H1 (cell line): ENCODE data around the gene ITGB7. TPM values are rescaled to one million over a fixed set of nuclear protein-coding genes. Genes with fewer than 3 reads are reported as not detected.

Experiments used
- HDAC6 ChIP-seq: IDR thresholded peaks from one replicate; pipeline ENCODE4 v1.7.1; 2012; ENCODE audit warnings: low read depth, mild to moderate bottlenecking, inconsistent platforms, low read length, moderate library complexity
- RFX5 ChIP-seq: IDR thresholded peaks from 2 replicates; pipeline ENCODE4 v1.6.1; 2011; ENCODE audit warnings: low read depth, low read length, improper control_type of control experiment, borderline replicate concordance
- polyA plus RNA-seq, 7 experiments: library from polyadenylated mRNA; depleted of rRNA in 3 of 7; stranded (reverse) in 5 of 7; unstranded in 2 of 7; fragments of >200 nt in 5 of 7; fragments of 200-250 nt in 2 of 7; gene quantifications; 1 replicate in 5 of 7; 2 replicates in 1 of 7; 4 replicates in 1 of 7; pipeline versions ENCODE4 v1.2.1 to v1.2.3, GENCODE V29; 2011 to 2013; ENCODE audit warnings: missing spikeins in 2 of 7, mixed read lengths in 2 of 7
- total RNA-seq: library from RNA; stranded (reverse); fragmentation: NEBNext Ultra II Directional; extraction: Animal tissue kit (Norgen Biotek cat#: 25700); gene quantifications from 2 replicates; pipeline ENCODE4 v1.2.1, GENCODE V29; 2021
- TF ChIP-seq, protein P1 (sequence below): IDR thresholded peaks from 2 replicates; pipeline ENCODE4 v1.6.1; 2012; ENCODE audit warnings: inconsistent platforms

ITGB7 gene
- total and polyA plus RNA-seq, 2 of the 8 experiments (the other 6 are each of a cell fraction or from before 2014, with no cell fraction given): 0.35 to 0.54 TPM

DNA sequence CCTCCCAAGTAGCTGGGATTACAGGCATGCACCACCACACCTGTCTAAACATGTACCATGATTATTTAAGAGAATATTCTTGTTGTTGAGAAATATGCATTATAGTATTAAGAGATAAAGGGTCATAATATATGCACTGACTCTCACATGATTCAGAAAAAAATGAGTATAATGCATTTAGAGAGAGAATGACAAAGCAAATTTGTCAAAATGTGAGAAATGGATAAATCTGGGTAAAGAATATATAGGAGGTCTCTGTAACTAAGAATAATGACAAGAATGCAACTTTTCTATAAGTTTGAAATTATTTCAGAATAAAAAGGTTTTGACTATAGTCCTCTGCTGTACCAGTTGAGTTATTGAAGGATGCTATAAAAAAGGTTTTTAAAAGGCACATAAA is 54.7 kb downstream of the ITGB7 start (continued):
- TF ChIP-seq RFX5 (no peak), HDAC6 (no peak)
- TF ChIP-seq, protein P1, sequence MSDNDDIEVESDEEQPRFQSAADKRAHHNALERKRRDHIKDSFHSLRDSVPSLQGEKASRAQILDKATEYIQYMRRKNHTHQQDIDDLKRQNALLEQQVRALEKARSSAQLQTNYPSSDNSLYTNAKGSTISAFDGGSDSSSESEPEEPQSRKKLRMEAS: no peak
